ENCODE measurements around the gene BNC2.
"Not testable (repeated sequence)": the region's sequence is repeated elsewhere in the genome, so short reads cannot be mapped to it uniquely, and the experiment has no call there.

DNA sequence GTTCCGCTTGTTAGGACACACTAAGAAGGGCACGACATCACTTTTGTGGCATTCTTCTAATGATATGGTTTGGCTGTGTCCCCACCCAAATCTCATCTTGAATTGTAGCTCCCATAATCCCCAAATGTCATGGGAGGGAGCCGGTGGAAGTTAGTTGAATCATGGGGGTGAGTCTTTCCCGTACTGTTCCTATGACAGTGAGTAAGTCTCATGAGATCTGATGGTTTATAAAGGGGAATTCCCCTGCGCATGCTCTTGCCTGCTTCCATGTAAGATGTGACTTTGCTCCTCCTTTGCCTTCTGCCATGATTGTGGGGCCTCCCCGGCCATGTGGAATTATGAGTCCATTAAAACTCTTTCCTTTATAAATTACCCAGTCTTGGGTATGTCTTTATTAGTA, 431.6 kb downstream of the BNC2 start:
- not testable (repeated sequence) for TF ChIP-seq CTCF, POLR2A (IDR thresholded peaks at IDR 0.05)

Measured in right lobe of liver (tissue), 4 donors.